GM21515 (cell line): ENCODE measurements around the gene ZFHX3.

Experiments used
- ATAC-seq: cut with Tn5 transposase; IDR thresholded peaks from one replicate; pipeline ENCODE4 v1.9.1; 2021; ENCODE audit not compliant: unreplicated experiment

ZFHX3 gene

DNA sequence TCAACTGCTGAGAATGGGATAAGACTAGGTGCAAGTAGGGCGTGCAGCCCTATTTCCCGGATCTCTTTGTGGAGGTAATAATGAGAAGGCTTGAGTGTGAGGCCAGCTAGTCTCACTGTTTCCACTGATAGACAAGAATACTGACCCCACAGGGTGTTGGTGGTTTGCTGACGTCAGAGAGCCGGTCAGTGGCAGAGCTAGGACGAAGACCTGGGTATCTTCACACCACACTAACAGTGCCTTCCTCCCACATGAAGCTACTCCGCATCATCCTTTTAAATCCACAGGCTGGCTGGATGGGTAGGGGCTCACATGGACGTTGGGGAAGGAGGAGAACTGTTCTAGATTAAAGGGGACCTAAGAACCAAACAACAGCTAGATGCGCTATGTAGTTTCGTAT, 68.0 kb downstream of the ZFHX3 start:
- no peak for ATAC-seq

DNA sequence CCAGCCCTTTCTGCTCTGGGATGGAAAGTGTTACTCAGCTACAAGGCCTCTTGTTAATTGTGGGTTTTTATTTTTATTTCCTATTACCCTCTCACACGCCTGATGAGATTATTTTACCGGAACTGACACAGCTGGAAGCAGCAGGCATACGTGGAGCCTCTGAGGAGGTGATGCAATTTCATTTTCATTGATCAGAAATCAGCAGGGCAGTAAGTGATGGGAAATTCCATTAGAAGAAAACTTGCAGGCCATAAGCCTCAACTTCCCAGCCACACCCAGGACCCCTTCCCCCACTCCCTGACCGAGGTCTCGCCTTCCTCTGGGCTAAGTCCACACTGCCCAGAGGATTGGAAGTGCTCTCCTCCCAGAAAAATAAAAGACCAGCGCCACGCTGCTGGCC, 69.7 kb downstream of the ZFHX3 start:
- no peak for ATAC-seq

DNA sequence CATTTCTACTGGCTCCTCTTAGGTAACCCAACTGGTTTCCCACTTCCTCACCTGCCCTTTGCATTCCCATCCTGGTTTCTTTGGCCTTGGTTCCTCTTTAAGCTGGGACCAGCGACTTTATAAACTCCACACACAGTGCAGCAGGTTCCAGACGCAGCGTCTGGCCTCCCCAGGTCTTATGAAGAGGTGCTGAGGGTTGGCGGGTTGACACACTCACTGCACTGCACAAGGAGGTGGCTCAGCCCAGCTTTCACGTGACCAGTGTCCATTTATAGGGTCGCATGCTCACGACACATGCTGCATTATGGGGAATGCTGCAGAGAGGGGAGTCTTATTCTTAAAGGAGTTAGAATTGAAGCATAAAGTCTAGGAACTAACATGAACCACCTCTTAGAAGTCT, 70.8 kb downstream of the ZFHX3 start:
- ATAC-seq: no peak

DNA sequence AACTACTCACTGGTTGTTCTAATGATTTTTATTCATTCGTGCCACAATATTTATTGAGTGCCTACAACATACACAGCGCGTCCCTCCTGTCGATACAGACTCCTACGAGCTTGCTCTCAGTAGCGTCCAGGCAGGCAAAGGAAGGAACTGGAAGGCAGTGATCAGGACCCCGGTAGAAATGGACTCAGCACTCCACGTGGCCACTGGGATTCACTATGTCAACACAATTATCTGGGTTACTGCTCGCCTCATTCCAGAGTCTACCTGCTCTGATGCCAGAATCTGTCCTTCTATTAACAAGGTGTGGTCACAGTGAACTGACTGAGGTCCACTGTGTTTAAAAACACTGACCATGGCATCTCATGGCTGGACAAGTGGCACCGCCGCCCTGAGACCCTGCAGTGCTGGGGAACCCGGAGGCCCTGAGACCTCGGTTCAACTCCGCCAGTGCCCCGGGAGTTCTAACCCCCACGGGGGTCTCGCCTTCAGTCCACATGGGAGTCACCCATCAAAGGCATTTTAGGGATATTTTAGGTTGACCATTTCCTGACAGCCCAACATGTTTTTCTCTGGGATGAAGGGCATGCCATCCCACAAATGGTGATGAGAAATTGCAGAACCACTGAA, 71.4 kb downstream of the ZFHX3 start:
- no peak for ATAC-seq

DNA sequence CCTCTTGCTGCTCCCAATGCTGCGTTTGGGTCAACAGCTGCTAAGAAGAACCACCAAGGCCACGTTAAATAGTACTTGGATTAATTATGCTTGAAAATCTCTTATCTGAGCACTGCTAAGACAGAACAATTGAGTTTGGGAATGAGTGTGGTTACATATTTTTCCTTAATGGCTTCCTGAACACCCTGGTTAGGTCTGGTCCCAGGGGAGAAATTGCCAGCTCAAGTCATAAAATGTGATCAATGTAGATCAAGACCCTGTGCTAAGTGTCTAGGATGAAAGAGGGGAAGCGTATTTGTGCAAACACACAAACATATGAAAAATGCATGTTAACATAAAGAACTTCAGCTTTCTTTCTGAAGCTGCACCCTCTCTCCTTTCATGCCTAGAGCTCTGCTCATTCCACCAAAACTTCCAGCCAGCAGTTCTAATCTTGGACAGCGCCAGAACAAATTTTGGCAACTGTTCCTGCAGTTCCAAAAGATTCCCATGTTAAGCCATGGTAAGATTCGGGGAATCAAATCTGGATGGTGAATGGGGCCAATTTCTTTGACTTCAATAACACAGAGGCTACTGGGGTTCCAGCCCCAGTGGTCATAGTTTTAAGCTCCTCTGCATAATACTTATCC, 72.0 kb downstream of the ZFHX3 start:
- ATAC-seq: no peak

DNA sequence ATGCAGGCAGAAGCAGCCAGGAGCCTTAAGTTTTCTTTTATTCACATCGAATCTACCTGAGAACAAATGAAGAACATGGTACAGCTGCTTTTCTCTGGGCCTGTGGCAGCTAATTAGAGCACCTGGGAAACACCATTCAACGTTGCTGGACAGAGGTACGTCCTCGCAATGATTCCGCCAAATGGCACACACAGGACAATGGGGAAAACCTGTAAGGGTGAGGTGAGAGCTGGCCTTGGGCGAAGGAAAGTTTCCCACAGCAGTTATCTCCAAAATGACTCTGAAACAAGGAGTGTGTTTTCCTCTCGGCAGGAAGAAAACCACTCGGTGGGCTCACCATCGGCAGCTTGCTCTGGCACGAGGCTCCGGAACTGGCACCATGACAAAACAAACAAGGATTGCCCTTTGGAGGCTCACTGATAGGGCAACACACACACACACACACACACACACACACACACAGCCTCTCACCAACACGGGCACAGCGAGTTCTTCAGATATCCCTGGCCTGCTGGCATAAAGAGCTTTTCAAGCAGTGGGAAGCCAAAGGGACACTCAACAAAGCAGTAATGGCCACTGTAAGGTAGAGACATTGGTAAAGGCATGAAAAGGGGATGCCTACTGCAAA, 73.7 kb downstream of the ZFHX3 start:
- ATAC-seq: no peak

DNA sequence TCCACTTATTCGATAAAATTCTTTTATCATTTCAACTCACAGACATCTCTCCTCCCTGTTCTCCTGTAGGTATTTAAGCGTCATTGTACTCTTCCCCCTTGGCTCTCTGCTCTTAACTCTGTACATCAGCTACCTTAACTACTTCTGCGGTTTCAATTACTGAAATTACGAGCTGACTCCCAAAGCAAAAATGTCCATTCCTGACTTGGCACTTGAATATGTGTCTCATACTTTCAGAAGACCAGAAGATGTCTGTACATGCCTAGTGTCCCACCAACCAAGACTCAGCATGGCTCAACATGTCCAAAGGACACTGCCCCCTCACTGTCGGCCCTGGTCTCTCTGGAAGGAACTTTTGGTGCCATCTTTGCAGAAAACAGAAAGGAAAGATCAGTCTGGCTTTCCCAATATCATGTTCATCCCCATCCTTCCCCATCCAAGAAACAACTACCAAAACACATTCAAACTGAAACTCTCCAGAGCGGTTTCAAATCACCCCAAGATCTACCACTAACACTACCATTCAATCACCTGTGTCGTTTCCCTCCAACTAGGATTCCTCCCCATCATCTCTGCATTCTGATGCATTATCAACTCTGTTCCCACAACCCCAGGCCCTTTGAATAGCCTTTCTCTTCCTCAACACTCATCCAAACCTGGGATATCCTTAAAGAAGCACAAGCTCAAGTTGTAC, 74.9 kb downstream of the ZFHX3 start:
- no peak for ATAC-seq

DNA sequence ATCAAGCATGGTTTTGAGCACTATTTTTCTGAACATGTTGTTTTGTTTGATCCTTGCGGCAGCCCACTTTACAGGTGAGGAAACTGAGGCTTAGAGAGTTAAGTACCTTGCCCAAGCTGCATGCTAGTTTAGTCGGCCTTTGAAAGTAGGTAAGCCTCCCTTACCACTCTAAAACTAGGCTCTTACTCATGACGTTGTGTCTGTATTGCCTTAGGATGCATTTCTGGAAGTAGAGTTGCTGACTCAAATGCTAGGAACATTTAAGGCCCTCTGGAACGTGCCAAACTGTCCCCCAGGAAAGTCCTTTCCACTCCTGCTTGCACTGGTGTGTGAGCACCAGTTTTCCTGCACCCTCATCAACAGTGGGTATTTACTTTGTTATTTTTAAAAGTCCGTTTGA, 76.6 kb downstream of the ZFHX3 start:
- ATAC-seq: no peak

DNA sequence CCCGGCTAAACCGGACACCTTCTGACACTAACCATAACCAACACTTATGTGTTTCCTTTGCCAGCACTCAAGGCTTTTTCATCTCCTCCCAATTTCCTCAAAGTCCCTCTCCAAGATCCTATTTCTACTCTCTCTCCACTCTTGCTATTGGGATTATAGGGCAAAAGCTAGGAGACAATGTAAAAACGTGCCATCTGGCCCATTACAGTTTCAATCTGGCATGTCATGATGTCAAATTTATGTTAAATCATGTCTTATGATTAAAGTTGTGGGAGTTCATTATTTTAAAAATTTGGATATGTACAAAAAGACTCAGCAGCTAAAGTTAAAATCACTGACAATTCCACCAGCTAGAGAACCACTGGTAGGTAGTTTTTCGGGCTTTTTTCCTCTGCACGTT, 77.3 kb downstream of the ZFHX3 start:
- no peak for ATAC-seq

DNA sequence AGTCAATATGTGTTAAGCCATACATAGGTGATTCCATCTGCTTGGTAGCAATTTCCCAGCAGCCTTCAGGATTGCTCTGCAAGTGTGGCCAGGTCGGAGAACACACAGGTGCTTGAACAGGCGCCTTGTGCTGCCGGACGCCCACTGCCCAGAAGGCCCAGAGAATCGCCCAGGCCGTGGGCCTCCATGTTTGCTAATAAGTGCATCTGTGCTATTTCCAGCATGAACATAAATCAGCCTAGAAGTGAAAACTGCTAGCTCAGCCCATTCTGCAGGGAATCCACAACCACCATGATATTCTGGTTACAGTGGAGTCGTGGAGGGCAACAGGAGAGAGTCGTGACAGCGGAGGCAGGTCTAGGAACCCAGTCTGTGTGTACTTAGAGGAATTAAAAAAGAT, 78.1 kb downstream of the ZFHX3 start:
- no peak for ATAC-seq

DNA sequence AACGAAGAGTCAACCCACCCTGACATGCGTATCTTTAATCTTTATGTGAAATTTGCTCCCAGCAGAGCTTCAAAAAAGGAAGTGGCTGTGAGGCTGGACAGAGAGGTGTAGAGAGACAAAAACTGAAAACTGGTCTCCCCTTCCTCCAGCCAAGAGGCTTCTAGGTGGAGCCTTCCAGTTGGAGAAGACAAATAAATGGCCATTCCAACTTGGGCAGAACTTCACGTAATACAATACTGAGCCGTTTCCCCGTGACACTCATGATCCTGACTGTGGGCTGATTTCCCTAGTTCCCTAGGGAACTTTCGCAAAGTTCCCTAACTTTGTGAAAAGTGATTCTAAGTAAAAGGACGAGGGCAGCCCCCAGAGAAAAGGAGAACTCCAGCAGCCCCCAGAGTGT, 78.8 kb downstream of the ZFHX3 start:
- no peak for ATAC-seq

DNA sequence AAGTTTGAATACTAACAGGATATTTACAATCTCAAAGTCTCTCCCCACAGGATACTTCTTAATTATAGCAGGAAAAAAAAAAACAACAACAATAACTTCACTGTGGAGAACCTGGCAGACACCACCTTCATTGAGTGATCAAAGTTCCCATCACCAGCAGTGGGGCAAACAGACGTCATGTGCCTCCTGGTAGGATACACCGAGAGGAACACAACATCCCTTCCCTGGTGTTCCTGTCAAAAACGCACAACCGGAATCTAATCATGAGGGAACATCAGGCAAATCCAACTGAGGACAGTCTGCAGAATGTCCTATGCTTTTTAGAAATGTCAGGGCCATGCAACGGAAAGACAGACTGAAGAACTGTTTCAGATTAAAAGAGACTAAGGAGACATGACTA, 80.0 kb downstream of the ZFHX3 start:
- ATAC-seq: no peak

DNA sequence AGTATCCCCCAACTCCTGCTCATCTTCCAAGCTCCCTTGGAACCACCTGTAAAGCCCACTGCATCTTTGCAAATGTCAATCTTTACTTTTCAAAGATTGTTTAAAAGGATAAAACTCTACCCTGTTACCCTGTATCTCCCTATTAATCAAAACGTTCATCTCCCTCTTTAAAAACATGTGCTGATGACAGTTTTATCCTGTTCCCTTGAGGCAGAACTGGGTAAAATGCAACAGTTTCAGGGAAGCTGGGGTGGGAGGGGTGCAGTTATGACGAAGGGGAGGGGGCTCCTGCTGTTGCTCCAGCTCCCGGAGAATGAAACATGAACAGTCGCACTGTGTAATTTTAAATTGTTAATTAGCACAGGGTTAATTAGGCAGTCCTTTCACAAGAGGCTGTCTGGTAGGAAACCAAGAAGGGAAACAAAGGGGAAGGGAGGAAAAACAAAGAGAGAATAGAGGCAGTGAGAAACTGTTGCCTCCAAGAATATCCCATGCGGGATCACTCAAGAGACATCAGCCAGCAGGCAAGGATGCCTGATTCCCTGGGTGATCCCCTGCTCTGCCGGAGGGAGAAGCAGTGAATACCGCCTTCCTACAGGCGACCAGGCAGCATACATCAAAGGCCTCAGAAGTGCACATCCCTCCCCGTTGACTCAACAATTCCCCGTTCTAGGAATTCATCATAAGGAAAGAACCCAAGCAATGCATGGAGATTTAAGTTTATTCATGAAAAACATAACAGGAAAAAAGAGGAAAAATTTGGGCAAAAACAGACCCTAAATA, 84.2 kb downstream of the ZFHX3 start:
- no peak for ATAC-seq

DNA sequence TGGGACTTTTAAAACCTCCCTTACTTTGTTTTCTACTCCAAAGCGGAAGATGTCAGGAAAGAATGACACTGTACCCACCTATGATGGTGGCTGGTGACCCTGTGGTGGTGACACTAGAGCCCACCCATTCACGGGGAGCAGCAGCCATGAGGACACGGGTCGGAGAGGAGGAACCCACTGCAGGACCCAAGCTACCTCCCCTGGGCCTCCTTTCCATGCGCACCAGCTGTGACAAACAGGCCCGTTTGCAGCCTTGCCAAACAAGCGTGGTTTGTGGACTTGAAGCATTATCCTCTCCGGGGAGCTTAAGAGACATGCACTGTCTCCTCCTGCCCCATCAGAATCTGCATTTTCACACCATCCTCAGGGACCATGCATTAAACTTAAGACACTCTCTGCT, 85.6 kb downstream of the ZFHX3 start:
- no peak for ATAC-seq

DNA sequence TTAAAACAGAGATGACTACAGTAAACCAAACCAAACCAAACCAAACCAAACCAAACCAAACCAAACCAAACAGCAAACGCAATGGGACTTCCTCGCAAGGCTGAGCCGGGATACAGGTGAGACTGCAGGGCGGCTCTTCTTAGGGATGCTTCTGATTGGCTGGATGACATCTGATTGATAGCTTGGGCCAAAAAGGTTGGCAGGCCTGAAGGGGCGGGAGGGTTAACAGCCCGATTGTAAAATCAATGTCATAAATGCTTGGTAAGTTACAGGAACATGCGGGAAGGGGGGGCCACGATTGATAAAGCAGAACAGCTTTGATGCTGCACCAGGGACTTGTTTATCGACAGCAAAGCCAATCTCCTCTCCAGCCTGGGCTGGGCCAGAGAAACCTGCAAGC, 86.1 kb downstream of the ZFHX3 start:
- ATAC-seq: no peak

DNA sequence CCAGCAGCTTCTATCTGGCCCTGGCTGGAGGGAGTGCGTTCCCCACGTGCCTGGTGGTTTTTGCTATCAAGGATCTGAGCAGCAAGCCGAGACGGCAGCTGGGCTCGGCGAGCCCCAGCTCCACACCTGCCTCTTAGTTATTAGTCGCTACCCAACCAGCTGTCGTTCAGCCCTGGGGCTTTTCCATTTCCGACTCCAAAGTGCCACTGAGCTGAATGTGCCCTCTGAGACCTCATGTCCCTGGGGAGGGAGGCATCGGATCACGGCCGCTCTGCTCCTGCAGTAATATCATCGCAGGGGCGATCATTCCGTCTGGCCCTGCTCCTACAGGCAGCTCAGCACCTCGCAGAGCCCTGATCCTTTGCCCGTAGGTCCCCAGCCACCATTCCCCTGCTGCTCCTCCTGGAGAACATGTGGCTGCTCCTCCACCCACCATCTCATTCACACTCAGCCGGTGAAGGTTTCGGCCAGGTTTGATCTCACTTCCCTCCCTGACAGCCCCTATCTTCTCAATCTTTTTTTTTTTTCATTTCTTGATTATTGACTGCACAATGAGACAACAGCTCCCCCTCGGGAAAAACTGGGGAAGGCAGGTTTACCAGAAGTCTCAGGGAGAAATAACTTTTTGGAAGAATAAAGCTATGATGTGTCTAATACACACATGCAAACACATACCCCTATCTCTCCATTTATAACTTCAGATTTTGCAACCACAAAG, 86.7 kb downstream of the ZFHX3 start:
- no peak for ATAC-seq

DNA sequence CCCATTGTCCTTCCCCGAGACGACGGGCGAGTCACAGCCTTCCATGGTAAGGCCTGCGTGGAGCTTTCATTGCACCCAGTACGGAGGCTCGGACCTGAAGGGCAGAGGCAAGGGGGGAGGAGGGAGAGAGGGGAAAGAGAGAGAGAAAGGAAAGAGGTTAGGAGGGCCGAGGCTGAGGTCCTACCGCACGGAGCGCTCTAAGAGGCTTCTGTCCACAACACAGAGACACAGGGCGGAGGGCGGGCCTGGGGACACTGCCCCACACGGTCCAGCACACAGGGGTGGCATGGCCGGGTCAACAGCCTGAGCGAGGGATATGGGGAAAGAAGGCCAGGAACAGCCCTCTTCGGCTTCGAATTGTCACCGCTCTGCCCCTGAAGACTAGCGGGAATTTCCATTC, 87.8 kb downstream of the ZFHX3 start:
- ATAC-seq: no peak

DNA sequence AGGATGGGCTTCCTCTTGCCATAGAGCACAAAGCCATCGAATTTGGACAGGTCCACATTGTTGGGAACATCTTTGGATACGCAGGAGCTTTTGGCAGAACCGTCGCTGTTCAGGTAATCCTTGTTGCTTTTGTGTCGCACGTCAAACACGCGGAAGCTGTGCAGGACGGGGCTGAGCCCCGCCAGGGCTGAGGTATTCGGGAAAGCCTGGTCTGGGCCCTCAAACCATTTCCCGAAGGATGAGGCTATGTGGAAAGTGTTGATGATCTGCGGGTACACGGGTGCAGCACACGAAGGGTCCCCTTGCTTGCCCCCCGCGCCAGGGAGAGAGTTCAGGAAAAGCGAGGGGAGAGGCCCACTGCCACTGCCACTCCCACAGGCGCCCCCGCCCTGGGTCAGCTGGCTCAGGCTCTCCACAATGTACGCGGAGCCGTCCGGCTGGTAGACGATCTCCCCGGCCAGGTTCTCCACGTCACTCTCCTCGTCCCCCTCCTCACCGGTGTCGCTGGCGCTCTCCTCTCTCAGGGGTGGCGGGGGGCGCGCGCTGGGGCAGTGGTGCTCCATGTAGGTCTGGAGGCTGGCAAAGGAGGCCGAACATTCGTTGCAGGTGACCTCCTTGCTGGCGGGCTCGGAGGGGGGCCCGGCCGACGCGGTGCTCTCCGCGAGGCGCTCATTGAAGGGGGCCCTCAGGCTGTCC, 88.5 kb downstream of the ZFHX3 start:
- no peak for ATAC-seq

DNA sequence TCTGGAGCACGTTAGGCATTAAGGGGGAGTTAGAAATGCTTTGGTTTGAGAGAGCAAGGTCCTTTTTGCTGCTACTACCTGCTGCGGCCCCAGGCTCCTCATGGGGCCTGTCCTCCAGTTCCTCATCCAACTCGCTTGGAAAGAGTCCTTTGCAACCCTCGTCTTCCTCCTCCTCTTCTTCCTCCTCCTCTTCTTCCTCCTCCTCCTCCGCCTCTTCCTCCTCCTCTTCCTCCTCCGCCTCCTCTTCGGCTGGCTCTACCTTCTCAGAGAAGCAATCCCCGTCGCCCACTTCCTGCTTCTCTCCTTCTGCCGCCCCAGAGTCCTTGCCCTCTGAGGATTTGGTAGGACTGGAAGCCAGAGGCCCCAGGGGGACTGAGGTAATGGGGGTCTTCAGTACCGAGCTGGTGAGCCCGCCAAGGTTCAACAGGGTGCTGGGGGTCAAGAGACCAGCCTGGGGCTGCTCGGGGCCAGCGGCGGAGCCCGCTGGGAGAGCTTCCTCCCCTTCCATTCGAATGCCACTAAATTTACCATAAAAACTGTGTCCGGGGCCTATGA, 89.3 kb downstream of the ZFHX3 start:
- ATAC-seq: no peak
